GM12864 (cell line): ENCODE measurements around the gene PGLYRP3.

Experiments used
- DNase-seq: peaks from one replicate; pipeline ENCODE4 v3.0.0-alpha.2; 2011; ENCODE audit warnings: low read depth
- H3K4me3 ChIP-seq: 2 replicates; pipeline ENCODE4 v1.5.1; 2011; ENCODE audit warnings: mild to moderate bottlenecking, low read depth, low read length, control low read depth
- TF ChIP-seq, protein P1 (sequence below): IDR thresholded peaks from 2 replicates; pipeline ENCODE4 v1.5.1; 2011; ENCODE audit warnings: low read depth, mild to moderate bottlenecking, moderate library complexity, low read length, control low read depth, inconsistent platforms; ENCODE audit errors: missing control alignments

PGLYRP3 gene

DNA sequence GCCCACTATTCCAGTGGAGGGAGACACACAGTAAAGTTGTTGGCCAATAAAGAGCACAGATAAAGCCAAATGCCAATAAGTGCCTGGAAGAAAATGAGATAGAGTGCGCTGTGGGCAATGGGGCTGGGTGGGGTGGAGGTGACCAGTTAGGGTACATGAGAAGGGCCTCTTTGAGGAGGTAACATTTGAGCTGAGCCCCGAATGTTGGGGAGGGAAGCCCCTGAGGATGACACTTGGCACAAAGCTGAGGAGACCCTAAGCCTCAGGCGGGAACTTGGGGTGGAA is 45.9 kb upstream of the PGLYRP3 start:
- TF ChIP-seq, protein P1, sequence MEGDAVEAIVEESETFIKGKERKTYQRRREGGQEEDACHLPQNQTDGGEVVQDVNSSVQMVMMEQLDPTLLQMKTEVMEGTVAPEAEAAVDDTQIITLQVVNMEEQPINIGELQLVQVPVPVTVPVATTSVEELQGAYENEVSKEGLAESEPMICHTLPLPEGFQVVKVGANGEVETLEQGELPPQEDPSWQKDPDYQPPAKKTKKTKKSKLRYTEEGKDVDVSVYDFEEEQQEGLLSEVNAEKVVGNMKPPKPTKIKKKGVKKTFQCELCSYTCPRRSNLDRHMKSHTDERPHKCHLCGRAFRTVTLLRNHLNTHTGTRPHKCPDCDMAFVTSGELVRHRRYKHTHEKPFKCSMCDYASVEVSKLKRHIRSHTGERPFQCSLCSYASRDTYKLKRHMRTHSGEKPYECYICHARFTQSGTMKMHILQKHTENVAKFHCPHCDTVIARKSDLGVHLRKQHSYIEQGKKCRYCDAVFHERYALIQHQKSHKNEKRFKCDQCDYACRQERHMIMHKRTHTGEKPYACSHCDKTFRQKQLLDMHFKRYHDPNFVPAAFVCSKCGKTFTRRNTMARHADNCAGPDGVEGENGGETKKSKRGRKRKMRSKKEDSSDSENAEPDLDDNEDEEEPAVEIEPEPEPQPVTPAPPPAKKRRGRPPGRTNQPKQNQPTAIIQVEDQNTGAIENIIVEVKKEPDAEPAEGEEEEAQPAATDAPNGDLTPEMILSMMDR = no peak
- no peak for DNase-seq
- no peak overlapping the region for H3K4me3 ChIP-seq

DNA sequence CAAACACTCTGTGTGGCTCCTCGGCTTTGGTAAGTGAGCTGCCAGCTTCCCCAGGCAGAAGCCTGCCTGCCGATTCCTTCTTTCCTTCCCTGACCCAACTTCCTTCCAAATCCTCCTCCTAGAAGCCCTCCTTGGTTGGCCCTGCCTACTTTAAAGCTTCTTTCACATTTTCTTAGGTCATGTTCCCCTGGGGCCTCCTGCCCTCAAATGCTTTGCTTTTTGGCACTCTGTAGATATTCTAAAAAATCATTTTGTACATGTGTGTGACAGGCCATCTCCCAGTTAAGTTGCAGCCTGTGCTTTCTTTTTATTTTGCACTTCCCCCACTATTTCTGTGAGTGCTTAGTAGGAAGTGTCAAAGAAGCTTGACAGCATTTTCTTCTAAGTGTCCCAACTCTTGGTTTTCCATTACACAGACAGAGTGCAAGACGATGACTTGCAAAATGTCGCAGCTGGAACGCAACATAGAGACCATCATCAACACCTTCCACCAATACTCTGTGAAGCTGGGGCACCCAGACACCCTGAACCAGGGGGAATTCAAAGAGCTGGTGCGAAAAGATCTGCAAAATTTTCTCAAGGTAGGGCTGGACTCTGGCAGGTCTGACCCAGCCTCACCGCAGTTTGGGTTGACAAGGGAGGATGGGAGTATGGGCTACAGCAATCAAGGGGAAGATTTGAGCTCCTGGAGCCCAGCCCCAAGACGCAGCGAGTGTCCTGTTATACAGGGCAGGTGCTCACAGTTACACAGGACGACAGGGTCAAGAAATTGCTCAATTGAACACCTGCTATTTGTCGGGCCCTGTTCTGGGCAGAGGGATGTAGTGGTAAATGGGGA is 45.3 kb upstream of the PGLYRP3 start, which contains the start of gene S100A9:
TSS of gene S100A9 (plus strand) at position 2 of the 838 bp plus-strand sequence. CDS start at position 432, 430 bp downstream.
- no peak for DNase-seq
- TF ChIP-seq, protein P1 = no peak

GRCh38 chr1:153357076-153357852 is 44.5 kb upstream of the PGLYRP3 start:
- TF ChIP-seq, protein P1 = no peak
- no peak overlapping the region for H3K4me3 ChIP-seq
- no peak for DNase-seq

More for the DNA sequence above, 45.3 kb upstream of the PGLYRP3 start, which contains the start of gene S100A9:
- H3K4me3 ChIP-seq = no peak within 1 kb of the TSS

- TF ChIP-seq, protein P1 = no peak
- no peak overlapping the region for H3K4me3 ChIP-seq
- no peak for DNase-seq
These were observed 43.8 kb upstream of the PGLYRP3 start for GRCh38 chr1:153356392-153357075.

DNA sequence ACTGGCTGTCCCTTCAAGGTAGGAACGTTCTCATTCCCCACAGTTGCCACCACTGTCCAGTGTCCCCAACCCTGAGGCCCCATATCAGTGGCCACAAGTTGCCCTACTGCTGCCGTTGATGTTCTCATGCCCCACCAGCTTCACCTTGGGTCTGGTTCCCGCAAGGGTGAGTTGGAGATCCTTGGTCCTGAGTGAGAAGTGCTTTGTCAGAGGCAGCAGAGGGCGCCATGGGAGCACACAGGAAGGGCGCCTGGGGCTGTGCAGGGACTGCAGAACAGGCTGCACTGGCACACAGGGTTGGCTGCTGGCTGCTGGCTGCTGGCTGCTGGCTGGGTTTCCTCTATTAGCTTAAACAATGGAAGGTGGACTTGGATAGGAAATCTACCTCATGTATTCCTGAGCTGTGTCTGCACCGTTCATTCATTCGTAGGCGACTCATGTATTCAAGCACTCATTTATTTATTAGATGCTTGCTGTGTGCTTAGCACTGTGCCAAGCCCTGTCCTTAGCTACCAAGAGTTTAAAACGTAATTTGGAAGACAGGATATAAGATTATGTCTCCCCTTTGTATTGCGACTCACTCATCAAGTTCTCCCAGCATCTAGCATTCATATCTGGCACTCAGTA is 42.8 kb upstream of the PGLYRP3 start:
- H3K4me3 ChIP-seq = no peak overlapping the region
- TF ChIP-seq, protein P1 = peak; percentile 75
- no peak for DNase-seq

GRCh38 chr1:153354515-153355193 is 41.9 kb upstream of the PGLYRP3 start:
- DNase-seq = no peak
- H3K4me3 ChIP-seq = no peak overlapping the region
- TF ChIP-seq, protein P1 = no peak
